ENCODE results near the gene RUFY3. TPM values are rescaled to one million over a fixed set of nuclear protein-coding genes. Genes with fewer than 3 reads are reported as not detected.

Gene RUFY3
- total RNA-seq, 1 experiment from 2014 or later: 32.9 TPM

DNA sequence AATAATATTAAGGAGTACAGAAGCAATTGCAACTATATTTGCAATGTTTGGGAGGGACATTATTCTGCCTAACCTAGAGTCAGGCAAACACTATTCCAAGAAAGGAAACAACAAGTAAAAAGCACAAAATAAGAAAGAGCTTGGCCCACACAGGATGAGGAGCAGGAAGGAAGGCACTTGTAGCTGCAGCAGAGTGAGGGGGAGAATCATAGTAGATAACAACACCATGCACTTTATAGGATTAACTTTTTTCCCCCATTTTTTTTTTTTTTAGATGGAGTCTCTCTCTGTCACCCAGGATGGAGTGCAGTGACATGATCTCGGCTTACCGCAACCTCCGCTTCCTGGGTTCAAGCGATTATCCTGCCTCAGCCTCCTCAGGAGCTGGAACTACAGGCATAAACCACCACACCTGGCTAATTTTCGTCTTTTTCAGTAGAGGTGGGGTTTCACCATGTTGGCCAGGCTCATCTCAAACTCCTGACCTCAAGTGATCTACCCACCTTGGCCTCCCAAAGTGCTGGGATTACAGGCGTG is 45.1 kb upstream of the RUFY3 start:
- intact Hi-C loops (cut with micrococcal nuclease): no loop called here
- Histone ChIP-seq H3K27ac (ENCODE audit: low read depth, low read length) (no peak overlapping the region), H3K36me3 (ENCODE audit: control insufficient read depth in 1 of 2, insufficient read depth in 2 of 2, low read length in 2 of 2) (no peaks in the 10 kb centered on the region), H3K9me2 (ENCODE audit: insufficient read depth) (no peaks in the 10 kb centered on the region), H3K4me1 (ENCODE audit: control insufficient read depth in 1 of 2, insufficient read depth in 2 of 2, low read length in 2 of 2) (peaks cover 0 to 11% of the 10 kb centered on the region in 2 experiments; a peak in 2 of 4 replicates), H3K4me3 (replicated peaks in 1 of 2; ENCODE audit: low read depth in 1 of 2, low read length in 2 of 2) (no peak overlapping the region), H3K9me3 (ENCODE audit: control insufficient read depth in 1 of 2, insufficient read depth in 1 of 2, low read depth in 1 of 2, low read length in 2 of 2) (no peaks in the 10 kb centered on the region), H3K4me2 (ENCODE audit: low read length) (peak overlapping the region; percentile 53; the same call in 1 of the 2 replicates), H3K79me2 (ENCODE audit: insufficient read depth, low read length) (no peaks in the 10 kb centered on the region), H4K20me1 (ENCODE audit: insufficient read depth) (no peaks in the 10 kb centered on the region), H3K9ac (ENCODE audit: low read length) (no peak overlapping the region), H3K27me3 (ENCODE audit: insufficient read depth, low read length) (no peaks in the 10 kb centered on the region), H2AFZ (ENCODE audit: low read depth, low read length, poor library complexity, severe bottlenecking) (peak overlapping the region; percentile 87)
- ATAC-seq (no peak), DNase-seq (ENCODE audit: low read depth, low spot score) (no peak)
- POLR2A ChIA-PET: no interaction called here
- BruUV-seq (replicated peaks): no TSS peak
- RAD21 ChIA-PET (ENCODE audit: low non-redundant PET in 1 of 2, low total read pairs in 2 of 2, uncharacterized antibody in 2 of 2, unreplicated experiment in 2 of 2): no interaction called here
- TF ChIP-seq EZH2 (IDR thresholded peaks at IDR 0.05): no peak
- no peak for TF ChIP-seq JUND (IDR thresholded peaks at IDR 0.05)
- CTCF ChIA-PET: no interaction called here

DNA sequence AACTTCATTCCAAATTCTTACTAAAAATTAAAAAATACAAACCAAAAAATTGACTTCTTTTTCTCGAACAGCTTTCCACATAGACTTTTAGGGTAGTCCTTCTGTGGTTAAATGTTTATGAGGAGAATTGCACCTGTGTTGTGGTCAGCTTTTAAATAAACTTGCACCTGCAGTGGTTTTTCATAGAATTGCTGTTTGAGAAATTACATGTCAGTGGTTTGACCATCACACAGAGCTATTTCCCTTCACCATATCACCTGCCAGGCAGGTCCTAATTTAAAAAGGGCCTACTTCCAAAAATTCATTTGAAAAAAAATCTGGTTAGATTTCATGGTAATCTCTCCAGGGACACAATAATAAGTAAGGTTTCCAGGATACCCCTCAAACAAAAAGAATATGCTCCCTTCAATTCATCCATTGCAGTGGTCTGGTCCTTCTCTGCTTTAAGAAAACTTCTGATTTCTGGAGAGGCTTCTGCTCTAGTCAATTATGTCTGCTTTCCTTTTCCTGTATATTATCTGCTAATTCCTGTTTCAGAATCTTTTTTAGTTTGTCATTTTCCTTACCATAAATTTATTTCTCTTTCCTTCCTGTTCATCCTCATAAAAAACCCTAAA is 43.3 kb upstream of the RUFY3 start:
- no peak overlapping the region for H3K4me3 ChIP-seq (replicated peaks in 1 of 2; ENCODE audit: low read depth in 1 of 2, low read length in 2 of 2)
- no peak for TF ChIP-seq TCF7L2 (IDR thresholded peaks at IDR 0.05; ENCODE audit: borderline replicate concordance, extremely low read depth, insufficient read depth, insufficient read length)
- TF ChIP-seq ZFX (IDR thresholded peaks at IDR 0.05): no peak
- TF ChIP-seq EGR1 (IDR thresholded peaks at IDR 0.05; ENCODE audit: low read depth): no peak
- TF ChIP-seq ZNF274 (IDR thresholded peaks at IDR 0.05; ENCODE audit: low read depth, low read length): no peak
- no peak for TF ChIP-seq FOSL1 (IDR thresholded peaks at IDR 0.05; ENCODE audit: low read depth)
- no peak for TF ChIP-seq SIN3A (IDR thresholded peaks at IDR 0.05; ENCODE audit: low read depth)
- TF ChIP-seq, protein P1, sequence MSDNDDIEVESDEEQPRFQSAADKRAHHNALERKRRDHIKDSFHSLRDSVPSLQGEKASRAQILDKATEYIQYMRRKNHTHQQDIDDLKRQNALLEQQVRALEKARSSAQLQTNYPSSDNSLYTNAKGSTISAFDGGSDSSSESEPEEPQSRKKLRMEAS (IDR thresholded peaks at IDR 0.05): no peak
- TF ChIP-seq CEBPB (IDR thresholded peaks at IDR 0.05; ENCODE audit: low read depth): no peak
- TF ChIP-seq, protein P2, sequence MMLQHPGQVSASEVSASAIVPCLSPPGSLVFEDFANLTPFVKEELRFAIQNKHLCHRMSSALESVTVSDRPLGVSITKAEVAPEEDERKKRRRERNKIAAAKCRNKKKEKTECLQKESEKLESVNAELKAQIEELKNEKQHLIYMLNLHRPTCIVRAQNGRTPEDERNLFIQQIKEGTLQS (IDR thresholded peaks at IDR 0.05): no peak
- no peak for TF ChIP-seq POLR2AphosphoS5 (IDR thresholded peaks at IDR 0.05; ENCODE audit: low read depth, low read length)
- no peak for TF ChIP-seq EZH2 (IDR thresholded peaks at IDR 0.05)
- no peak for TF ChIP-seq SRF (IDR thresholded peaks at IDR 0.05; ENCODE audit: low read depth)
- no peak for TF ChIP-seq SP1 (IDR thresholded peaks at IDR 0.05; ENCODE audit: low read depth)
- no peak for TF ChIP-seq ELF1 (IDR thresholded peaks at IDR 0.05; ENCODE audit: borderline replicate concordance, low read depth)

More for the DNA sequence above, 43.3 kb upstream of the RUFY3 start:
- H3K4me1 ChIP-seq (ENCODE audit: control insufficient read depth in 1 of 2, insufficient read depth in 2 of 2, low read length in 2 of 2): peaks cover 0 to 11% of the 10 kb centered on the region in 2 experiments; a peak in 2 of 4 replicates
- H3K9ac ChIP-seq (ENCODE audit: low read length): no peak overlapping the region
- ChIA-PET POLR2A (no interaction called here), RAD21 (ENCODE audit: low non-redundant PET in 1 of 2, low total read pairs in 2 of 2, uncharacterized antibody in 2 of 2, unreplicated experiment in 2 of 2) (no interaction called here), CTCF (no interaction called here)
- H3K9me2 ChIP-seq (ENCODE audit: insufficient read depth): no peaks in the 10 kb centered on the region
- no peaks in the 10 kb centered on the region for H3K36me3 ChIP-seq (ENCODE audit: control insufficient read depth in 1 of 2, insufficient read depth in 2 of 2, low read length in 2 of 2)
- H3K27me3 ChIP-seq (ENCODE audit: insufficient read depth, low read length): no peaks in the 10 kb centered on the region
- H3K79me2 ChIP-seq (ENCODE audit: insufficient read depth, low read length): no peaks in the 10 kb centered on the region
- no peaks in the 10 kb centered on the region for H3K9me3 ChIP-seq (ENCODE audit: control insufficient read depth in 1 of 2, insufficient read depth in 1 of 2, low read depth in 1 of 2, low read length in 2 of 2)
- no peak overlapping the region for H3K4me2 ChIP-seq (ENCODE audit: low read length)
- intact Hi-C loops (cut with micrococcal nuclease): no loop called here
- ATAC-seq: no peak
- no peak overlapping the region for H3K27ac ChIP-seq (ENCODE audit: low read depth, low read length)
- no TSS peak for BruUV-seq (replicated peaks)
- DNase-seq (ENCODE audit: low read depth, low spot score): no peak
- no peak overlapping the region for H2AFZ ChIP-seq (ENCODE audit: low read depth, low read length, poor library complexity, severe bottlenecking)
- H4K20me1 ChIP-seq (ENCODE audit: insufficient read depth): no peaks in the 10 kb centered on the region

Measured in HCT116 (cell line).